Lung (tissue), 12 donors: Measurements from ENCODE around the gene LY6G5B. TPM values are rescaled to one million over a fixed set of nuclear protein-coding genes. Genes with fewer than 3 reads are reported as not detected.

ENCODE experiments used
- ATAC-seq: fragments of 200-7000 bp; cut with Tn5 transposase; one replicate; pipeline ENCODE4 v1.9.1; 2020; ENCODE audit warnings: moderate number of reproducible peaks; ENCODE audit not compliant: insufficient read depth, low FRiP score
- DNase-seq, 3 donors: peaks; one replicate each; pipeline ENCODE4 v3.0.0-alpha.2; 2013 to 2017
- H3K27ac ChIP-seq, 2 donors: one replicate each; pipeline ENCODE4 v1.5.1; 2013; ENCODE audit warnings: mild to moderate bottlenecking in 2 of 2, moderate library complexity in 2 of 2, control low read depth in 1 of 2, inconsistent platforms in 1 of 2, low read depth in 1 of 2, low read length in 1 of 2
- H3K27me3 ChIP-seq, 3 donors: one replicate each; pipeline ENCODE4 v1.5.1; 2013; ENCODE audit warnings: low read length in 2 of 3; ENCODE audit not compliant: control insufficient read depth in 3 of 3, insufficient read depth in 3 of 3
- H3K36me3 ChIP-seq, 4 donors: one replicate each; pipeline ENCODE4 v1.5.1; 2013; ENCODE audit warnings: low read length in 4 of 4, mild to moderate bottlenecking in 1 of 4, moderate library complexity in 1 of 4; ENCODE audit not compliant: control insufficient read depth in 4 of 4, insufficient read depth in 4 of 4
- H3K4me1 ChIP-seq, 5 donors: one replicate each; pipeline ENCODE4 v1.5.1; 2013; ENCODE audit warnings: low read length in 5 of 5, mild to moderate bottlenecking in 2 of 5, moderate library complexity in 1 of 5; ENCODE audit not compliant: control insufficient read depth in 5 of 5, insufficient read depth in 5 of 5
- H3K4me3 ChIP-seq: one replicate; pipeline ENCODE4 v1.5.1; 2013; ENCODE audit warnings: mild to moderate bottlenecking, control low read depth, moderate library complexity
- H3K9ac ChIP-seq, 2 donors: one replicate each; pipeline ENCODE4 v1.5.1; 2013; ENCODE audit warnings: low read length in 2 of 2, control low read depth in 1 of 2; ENCODE audit not compliant: insufficient read depth in 1 of 2
- H3K9me3 ChIP-seq, 4 donors: one replicate each; pipeline ENCODE4 v1.5.1; 2013; ENCODE audit warnings: low read length in 3 of 4, mild to moderate bottlenecking in 1 of 4, moderate library complexity in 1 of 4; ENCODE audit not compliant: control insufficient read depth in 4 of 4, insufficient read depth in 3 of 4
- WGBS, 2 donors: extraction: QIAGEN DNeasy Blood & Tissue Kit; methylation state at CpG; one replicate each; pipeline ENCODE4 v1.1.7; 2013; 5-methylcytosine and 5-hydroxymethylcytosine counted together
- polyA plus RNA-seq, 2 donors: library from polyadenylated mRNA; stranded (reverse); fragments of 200-250 nt; gene quantifications; one replicate each; pipeline ENCODE4 v1.2.1, GENCODE V29; 2013
- total RNA-seq, 2 donors: library from RNA; depleted of rRNA in 1 of 2; stranded (reverse); fragments of >200 nt in 1 of 2; gene quantifications; one replicate each; pipeline ENCODE4 v1.2.1, GENCODE V29; 2014 to 2021
- TF ChIP-seq, protein P1 (sequence below): IDR thresholded peaks from 2 replicates; pipeline ENCODE4 v1.5.1; 2012; ENCODE audit warnings: mild to moderate bottlenecking; ENCODE audit errors: control extremely low read depth, extremely low read depth
- donor health status: control.
- donor health status: control.
- donor health status: Bipolar disorder and iron deficiency.
- donor health status: healthy.
- donor health status: DM: yes; HTN: yes; CAD: no.

LY6G5B gene
- total and polyA plus RNA-seq, 4 donors, result 5.7 to 13.7 (median 8.2) TPM

DNA sequence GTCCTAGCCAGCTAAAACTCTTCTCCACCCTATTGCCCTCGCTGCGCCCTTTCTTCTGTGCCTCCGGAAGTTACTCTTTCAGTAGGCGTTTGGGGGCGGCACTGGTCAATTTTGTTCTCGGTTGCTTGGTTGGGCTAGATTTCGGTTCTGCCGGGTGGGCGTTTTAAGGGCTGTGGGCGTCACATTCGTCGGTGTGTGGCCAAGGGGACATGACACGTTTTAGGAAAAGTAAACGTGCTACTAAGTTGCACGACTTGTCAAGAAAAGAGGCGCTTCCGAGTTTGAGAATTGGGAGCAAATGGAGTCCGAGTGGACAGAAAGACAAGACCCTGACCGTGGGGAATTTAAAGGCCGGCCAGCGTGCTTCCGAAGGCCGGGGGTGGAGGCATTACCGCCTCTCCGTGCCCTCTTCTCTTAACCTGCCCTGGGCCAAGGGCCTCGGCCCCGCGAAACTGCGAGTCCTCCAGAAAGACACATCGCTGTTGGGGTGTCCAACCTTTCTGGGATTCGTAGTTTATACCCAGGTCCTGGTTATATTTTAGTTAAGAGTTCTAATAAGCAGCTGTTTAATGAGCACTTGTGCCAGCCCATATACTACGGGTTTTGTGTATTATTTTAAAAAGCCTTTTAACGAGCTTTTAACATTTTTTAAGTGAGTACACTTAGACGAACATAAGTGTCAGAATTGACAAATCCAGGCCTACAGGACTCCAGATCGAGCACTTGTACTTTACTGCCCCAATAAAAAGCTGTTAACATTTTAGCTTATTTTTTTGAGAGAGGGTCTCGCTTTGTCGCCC lies 16.7 kb upstream of the LY6G5B start:
- WGBS, 2 donors, result 7 to 8% methylated on average over 37 of the region's 37 CpGs
- TF ChIP-seq, protein P1, sequence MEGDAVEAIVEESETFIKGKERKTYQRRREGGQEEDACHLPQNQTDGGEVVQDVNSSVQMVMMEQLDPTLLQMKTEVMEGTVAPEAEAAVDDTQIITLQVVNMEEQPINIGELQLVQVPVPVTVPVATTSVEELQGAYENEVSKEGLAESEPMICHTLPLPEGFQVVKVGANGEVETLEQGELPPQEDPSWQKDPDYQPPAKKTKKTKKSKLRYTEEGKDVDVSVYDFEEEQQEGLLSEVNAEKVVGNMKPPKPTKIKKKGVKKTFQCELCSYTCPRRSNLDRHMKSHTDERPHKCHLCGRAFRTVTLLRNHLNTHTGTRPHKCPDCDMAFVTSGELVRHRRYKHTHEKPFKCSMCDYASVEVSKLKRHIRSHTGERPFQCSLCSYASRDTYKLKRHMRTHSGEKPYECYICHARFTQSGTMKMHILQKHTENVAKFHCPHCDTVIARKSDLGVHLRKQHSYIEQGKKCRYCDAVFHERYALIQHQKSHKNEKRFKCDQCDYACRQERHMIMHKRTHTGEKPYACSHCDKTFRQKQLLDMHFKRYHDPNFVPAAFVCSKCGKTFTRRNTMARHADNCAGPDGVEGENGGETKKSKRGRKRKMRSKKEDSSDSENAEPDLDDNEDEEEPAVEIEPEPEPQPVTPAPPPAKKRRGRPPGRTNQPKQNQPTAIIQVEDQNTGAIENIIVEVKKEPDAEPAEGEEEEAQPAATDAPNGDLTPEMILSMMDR, result no peak
- H3K4me3 ChIP-seq, result peak overlapping the region; percentile 53
- peaks cover 4 to 21% (median 7%) of the 10 kb centered on the region in 5 donors for H3K4me1 ChIP-seq
- peaks cover 17 to 27% (median 22%) of the 10 kb centered on the region in 4 donors for H3K36me3 ChIP-seq
- no peaks in the 10 kb centered on the region for H3K9me3 ChIP-seq
- peak overlapping the region; percentile 93 to 98 for H3K27ac ChIP-seq
- H3K27me3 ChIP-seq, result no peaks in the 10 kb centered on the region
- DNase-seq (peak in 1 of 3 donors; percentile 95), ATAC-seq (peak; percentile 87)
- H3K9ac ChIP-seq, result peak overlapping the region; percentile 72 to 96

DNA sequence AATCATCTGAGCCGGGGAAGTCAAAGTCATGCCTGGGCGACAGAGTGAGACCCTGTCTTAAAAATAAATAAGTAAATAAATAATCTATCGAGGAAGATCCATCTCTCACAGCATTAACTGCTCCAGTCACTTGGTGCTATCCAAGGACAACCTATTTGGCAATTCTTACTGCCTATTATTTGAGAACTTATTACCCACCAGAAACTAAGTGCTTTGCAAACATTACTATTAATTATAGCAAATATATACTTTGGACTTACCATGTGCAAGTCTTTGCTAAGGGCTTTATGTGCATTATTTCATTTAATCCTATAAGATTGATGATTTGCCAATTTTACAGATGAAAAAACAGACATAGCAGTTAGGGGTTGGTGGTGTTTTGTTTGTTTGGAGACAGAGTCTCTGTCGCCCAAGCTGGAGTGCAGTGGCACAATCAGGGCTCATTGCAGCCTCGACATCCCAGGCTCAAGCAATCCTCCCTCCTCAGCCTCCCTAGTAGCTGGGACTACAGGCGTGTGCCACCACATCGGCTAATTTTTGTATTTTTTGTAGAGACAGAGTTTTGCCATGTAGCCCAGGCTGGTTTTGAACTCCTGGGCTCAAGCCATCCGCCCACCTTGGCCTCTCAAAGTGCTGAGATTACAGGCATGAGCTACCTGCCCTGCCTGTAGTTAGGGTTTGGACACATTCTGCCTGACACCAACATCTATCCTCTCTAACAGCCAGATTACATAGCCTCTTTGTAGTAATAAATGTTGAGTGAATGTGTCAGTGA lies 15.0 kb upstream of the LY6G5B start:
- H3K9me3 ChIP-seq, result no peaks in the 10 kb centered on the region
- TF ChIP-seq, protein P1, result no peak
- no peak overlapping the region for H3K9ac ChIP-seq
- peaks cover 4 to 37% (median 14%) of the 10 kb centered on the region in 5 donors for H3K4me1 ChIP-seq
- H3K4me3 ChIP-seq, result no peak overlapping the region
- no peaks in the 10 kb centered on the region for H3K27me3 ChIP-seq
- DNase-seq (no peak), ATAC-seq (no peak)
- WGBS, 2 donors, result 94 to 95% methylated on average over 8 of the region's 8 CpGs
- peaks cover 3 to 18% (median 7%) of the 10 kb centered on the region in 4 donors for H3K36me3 ChIP-seq
- H3K27ac ChIP-seq, result no peak overlapping the region

DNA sequence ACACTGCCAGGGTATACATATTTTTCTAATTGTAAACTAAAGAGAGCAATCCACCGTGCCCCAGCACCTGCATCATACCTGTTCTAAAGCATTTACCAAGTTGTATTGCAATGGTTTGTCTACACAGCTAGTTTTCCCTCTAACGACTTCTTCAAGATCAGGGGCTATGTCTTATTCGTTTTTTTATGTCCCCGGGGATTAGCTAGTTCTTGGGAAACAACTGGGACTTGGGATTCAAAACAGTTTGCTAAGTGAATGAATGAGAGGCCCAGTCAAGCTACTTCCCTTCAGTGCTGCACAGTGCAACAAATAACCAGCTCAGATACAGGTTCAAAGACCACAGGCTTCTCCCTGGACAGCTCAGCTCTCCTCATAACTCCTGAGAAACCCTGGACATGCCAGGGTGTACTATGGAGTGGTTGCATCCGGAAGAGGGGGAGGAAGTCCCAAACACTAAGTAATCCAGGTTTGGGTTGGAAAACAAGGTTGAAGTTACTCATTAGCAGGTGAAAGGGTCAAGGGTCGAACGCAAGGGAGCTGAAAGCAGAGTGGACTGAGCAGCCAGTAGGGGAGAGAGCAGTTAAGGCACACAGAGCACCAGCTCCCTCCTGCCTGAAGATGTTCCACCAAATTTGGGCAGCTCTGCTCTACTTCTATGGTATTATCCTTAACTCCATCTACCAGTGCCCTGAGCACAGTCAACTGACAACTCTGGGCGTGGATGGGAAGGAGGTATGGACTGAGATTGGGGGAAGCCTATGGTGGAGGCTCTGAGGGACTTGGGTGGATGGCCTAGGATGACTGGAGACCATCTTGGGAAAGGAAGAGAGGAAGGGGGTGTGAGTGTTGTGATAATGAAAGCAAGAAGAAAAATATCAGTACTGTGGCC lies 14.2 kb upstream of the LY6G5B start, which contains the start of gene APOM:
Gene APOM (plus strand): TSS at position 546 of the 889 bp plus-strand sequence. CDS start 73 bp downstream, at position 619.
- ATAC-seq (no peak), DNase-seq (no peak)
- TF ChIP-seq, protein P1, result no peak
- Histone ChIP-seq H3K4me3 (no peak within 1 kb of the TSS), H3K9ac (no peak within 1 kb of the TSS), H3K27ac (no peak within 1 kb of the TSS), H3K4me1 (peaks cover 4 to 42% (median 15%) of the 10 kb centered on the region in 5 donors), H3K9me3 (no peaks in the 10 kb centered on the region), H3K27me3 (no peaks in the 10 kb centered on the region), H3K36me3 (peaks cover 3 to 18% (median 6%) of the 10 kb centered on the region in 4 donors)
- WGBS, 2 donors, result 88 to 93% methylated on average over 8 of the region's 8 CpGs
